Measurements from ENCODE around the gene DENND4C.
"Not testable (repeated sequence)": the region's sequence is repeated elsewhere in the genome, so short reads cannot be mapped to it uniquely, and the experiment has no call there.

DNA sequence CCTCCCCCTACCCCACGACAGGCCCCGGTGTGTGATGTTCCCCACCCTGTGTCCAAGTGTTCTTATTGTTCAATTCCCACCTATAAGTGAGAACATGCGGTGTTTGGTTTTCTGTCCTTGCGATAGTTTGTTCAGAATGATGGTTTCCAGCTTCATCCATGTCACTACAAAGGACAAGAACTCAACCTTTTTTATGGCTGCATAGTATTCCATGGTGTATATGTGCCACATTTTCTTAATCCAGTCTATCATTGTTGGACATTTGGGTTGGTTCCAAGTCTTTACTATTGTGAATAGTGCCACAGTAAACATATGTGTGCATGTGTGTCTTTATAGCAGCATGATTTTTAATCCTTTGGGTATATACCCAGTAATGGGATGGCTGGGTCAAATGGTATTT lies 35.1 kb downstream of the DENND4C start:
- TF ChIP-seq, protein P1, sequence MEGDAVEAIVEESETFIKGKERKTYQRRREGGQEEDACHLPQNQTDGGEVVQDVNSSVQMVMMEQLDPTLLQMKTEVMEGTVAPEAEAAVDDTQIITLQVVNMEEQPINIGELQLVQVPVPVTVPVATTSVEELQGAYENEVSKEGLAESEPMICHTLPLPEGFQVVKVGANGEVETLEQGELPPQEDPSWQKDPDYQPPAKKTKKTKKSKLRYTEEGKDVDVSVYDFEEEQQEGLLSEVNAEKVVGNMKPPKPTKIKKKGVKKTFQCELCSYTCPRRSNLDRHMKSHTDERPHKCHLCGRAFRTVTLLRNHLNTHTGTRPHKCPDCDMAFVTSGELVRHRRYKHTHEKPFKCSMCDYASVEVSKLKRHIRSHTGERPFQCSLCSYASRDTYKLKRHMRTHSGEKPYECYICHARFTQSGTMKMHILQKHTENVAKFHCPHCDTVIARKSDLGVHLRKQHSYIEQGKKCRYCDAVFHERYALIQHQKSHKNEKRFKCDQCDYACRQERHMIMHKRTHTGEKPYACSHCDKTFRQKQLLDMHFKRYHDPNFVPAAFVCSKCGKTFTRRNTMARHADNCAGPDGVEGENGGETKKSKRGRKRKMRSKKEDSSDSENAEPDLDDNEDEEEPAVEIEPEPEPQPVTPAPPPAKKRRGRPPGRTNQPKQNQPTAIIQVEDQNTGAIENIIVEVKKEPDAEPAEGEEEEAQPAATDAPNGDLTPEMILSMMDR (IDR thresholded peaks at IDR 0.05), result not testable (repeated sequence)
- not testable (repeated sequence) for TF ChIP-seq EP300, POLR2A (IDR thresholded peaks at IDR 0.05)

All from sigmoid colon (tissue), 4 donors.